ENCODE measurements around the gene SRSF7. TPM values are rescaled to one million over a fixed set of nuclear protein-coding genes. Genes with fewer than 3 reads are reported as not detected.

Gene SRSF7
- total and polyA plus RNA-seq, 12 donors = 39.8 to 248 (median 106) TPM

- no peak overlapping the region for H3K27ac ChIP-seq
- no peaks in the 10 kb centered on the region for H3K36me3 ChIP-seq (replicated peaks in 1 of 2)
- TF ChIP-seq CTCF (IDR thresholded peaks at IDR 0.05) (no peak), POLR2A (IDR thresholded peaks at IDR 0.05) (no peak)
- intact Hi-C loops (cut with DNase I) = no loop called here
- no peak overlapping the region for H3K4me3 ChIP-seq
- no peaks in the 10 kb centered on the region for H3K9me3 ChIP-seq (replicated peaks in 1 of 3)
- DNase-seq = no peak
- 87 to 94% (median 92%) methylated on average over 14 of the region's 14 CpGs for WGBS, 4 donors
- no peaks in the 10 kb centered on the region for H3K27me3 ChIP-seq
- H3K4me1 ChIP-seq (replicated peaks in 1 of 2) = peaks cover 0 to 6% of the 10 kb centered on the region in 2 donors
These were observed 38.5 kb upstream of the SRSF7 start for GRCh38 chr2:38789691-38790090.

DNA sequence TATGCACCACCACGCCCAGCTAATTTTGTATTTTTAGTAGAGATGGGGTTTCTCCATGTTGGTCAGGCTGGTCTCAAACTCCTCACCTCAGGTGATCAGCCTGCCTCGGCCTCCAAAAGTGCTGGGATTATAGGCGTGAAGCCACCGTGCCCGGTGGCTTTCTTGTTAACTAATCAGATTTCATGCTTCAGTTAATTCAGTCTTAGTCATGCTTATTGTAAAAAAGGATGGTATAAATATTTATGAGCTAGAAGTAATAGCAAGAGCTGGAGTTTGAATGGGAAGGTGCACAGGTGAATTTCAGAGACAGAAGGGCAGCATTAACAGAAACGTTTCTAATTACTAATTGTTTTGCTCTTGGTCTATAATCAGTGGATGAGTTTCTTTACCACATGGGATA is 37.1 kb upstream of the SRSF7 start:
- DNase-seq = no peak
- intact Hi-C loops (cut with DNase I) = no loop called here

DNA sequence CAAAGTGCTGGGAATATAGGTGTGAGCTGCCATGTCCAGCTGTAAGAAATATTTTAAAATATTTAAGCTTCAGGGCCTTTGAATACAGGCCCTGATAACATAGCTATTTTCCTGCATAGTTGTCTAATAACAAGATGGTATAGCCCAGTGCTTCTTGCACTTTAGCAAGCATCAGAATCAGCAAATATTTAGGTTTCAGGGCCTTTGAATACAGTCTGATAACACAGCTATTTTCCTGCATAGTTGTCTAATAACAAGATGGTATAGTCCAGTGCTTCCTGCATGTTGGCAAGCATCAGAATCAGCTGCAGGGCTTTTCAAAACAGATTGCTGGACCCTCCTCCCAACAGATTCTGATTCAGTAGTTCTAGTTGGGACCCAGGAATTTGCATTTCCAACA is 32.4 kb upstream of the SRSF7 start:
- Histone ChIP-seq H3K4me3 (no peak overlapping the region), H3K27ac (no peak overlapping the region), H3K27me3 (no peaks in the 10 kb centered on the region), H3K4me1 (replicated peaks in 1 of 2) (peaks cover 0 to 14% of the 10 kb centered on the region in 2 donors), H3K36me3 (replicated peaks in 1 of 2) (peaks cover 0 to 14% of the 10 kb centered on the region in 2 donors), H3K9me3 (replicated peaks in 1 of 3) (no peaks in the 10 kb centered on the region)
- intact Hi-C loops (cut with DNase I) = no loop called here
- TF ChIP-seq CTCF (IDR thresholded peaks at IDR 0.05) (no peak), POLR2A (IDR thresholded peaks at IDR 0.05) (no peak)
- no peak for DNase-seq

More for the DNA sequence above, 37.1 kb upstream of the SRSF7 start:
- H3K27ac ChIP-seq = no peak overlapping the region
- TF ChIP-seq CTCF (IDR thresholded peaks at IDR 0.05) (no peak), POLR2A (IDR thresholded peaks at IDR 0.05) (no peak)
- H3K27me3 ChIP-seq = no peaks in the 10 kb centered on the region
- 83 to 91% (median 86%) methylated on average over 6 of the region's 6 CpGs for WGBS, 4 donors
- no peaks in the 10 kb centered on the region for H3K36me3 ChIP-seq (replicated peaks in 1 of 2)
- H3K4me3 ChIP-seq = no peak overlapping the region
- H3K4me1 ChIP-seq (replicated peaks in 1 of 2) = peaks cover 0 to 10% of the 10 kb centered on the region in 2 donors
- no peaks in the 10 kb centered on the region for H3K9me3 ChIP-seq (replicated peaks in 1 of 3)

- intact Hi-C loops (cut with DNase I) = no loop called here
- Histone ChIP-seq H3K9me3 (replicated peaks in 1 of 3) (no peaks in the 10 kb centered on the region), H3K4me1 (replicated peaks in 1 of 2) (peaks cover 0 to 6% of the 10 kb centered on the region in 2 donors), H3K36me3 (replicated peaks in 1 of 2) (peaks cover 0 to 14% of the 10 kb centered on the region in 2 donors), H3K27ac (peak overlapping the region in 2 of 5 donors; percentile 39 to 64), H3K27me3 (no peaks in the 10 kb centered on the region), H3K4me3 (peak overlapping the region in 2 of 4 donors; percentile 52 to 83)
- DNase-seq = no peak
- WGBS, 4 donors = 13 to 16% (median 14%) methylated on average over 8 of the region's 8 CpGs
- TF ChIP-seq CTCF (IDR thresholded peaks at IDR 0.05) (no peak), POLR2A (IDR thresholded peaks at IDR 0.05) (no peak)
These were observed 27.5 kb upstream of the SRSF7 start for GRCh38 chr2:38778687-38779082.
